Gastroesophageal sphincter (tissue), 4 donors: ENCODE data around the gene HIVEP3. TPM values are rescaled to one million over a fixed set of nuclear protein-coding genes. Genes with fewer than 3 reads are reported as not detected.
A peak's percentile ranks its signal among the peaks of the same experiment; 100 is the strongest.

Source experiments
- ATAC-seq: fragments of 150-250 bp; one replicate; pipeline ENCODE4 v1.9.1; 2016; ENCODE audit warnings: mild to moderate bottlenecking, moderate library complexity
- H3K27ac ChIP-seq, 4 donors: fragments of 200-600 bp; sonication (generic) in 3 of 4; 1 replicate in 3 of 4; 2 replicates in 1 of 4; pipeline ENCODE4 v1.5.1; 2016 to 2019
- H3K27me3 ChIP-seq: fragments of 200-600 bp; sonication (generic); one replicate; pipeline ENCODE4 v1.5.1; 2019
- H3K36me3 ChIP-seq, 2 donors: fragments of 200-600 bp; sonication (generic); one replicate each; pipeline ENCODE4 v1.5.1; 2019; ENCODE audit warnings: control low read depth in 1 of 2
- H3K4me1 ChIP-seq, 3 donors: fragments of 200-600 bp; sonication (generic); 1 replicate in 2 of 3; 2 replicates in 1 of 3; pipeline ENCODE4 v1.5.1; 2016 to 2019; ENCODE audit warnings: control low read depth in 2 of 3
- H3K4me3 ChIP-seq, 2 donors: fragments of 200-600 bp; sonication (generic); one replicate each; pipeline ENCODE4 v1.5.1; 2019; ENCODE audit warnings: mild to moderate bottlenecking in 1 of 2, moderate library complexity in 1 of 2
- H3K9me3 ChIP-seq, 3 donors: fragments of 200-600 bp; sonication (generic); one replicate each; pipeline ENCODE4 v1.5.1; 2017 to 2019; ENCODE audit warnings: control low read depth in 2 of 3
- EP300 ChIP-seq: sonication (generic); formaldehyde crosslinking; IDR thresholded peaks from one replicate; pipeline ENCODE4 v1.6.1; 2017; ENCODE audit warnings: antibody characterized with exemption, mild to moderate bottlenecking
- POLR2A ChIP-seq, 2 donors: fragments of 450-650 bp; IDR thresholded peaks; one replicate each; pipeline ENCODE4 v1.6.1; 2017; ENCODE audit warnings: antibody characterized with exemption in 2 of 2, mild to moderate bottlenecking in 2 of 2, moderate library complexity in 1 of 2
- POLR2AphosphoS5 ChIP-seq: sonication (generic); formaldehyde crosslinking; IDR thresholded peaks from one replicate; pipeline ENCODE4 v1.6.1; 2017; ENCODE audit warnings: antibody characterized with exemption
- WGBS, 2 donors: methylation state at CpG; one replicate each; pipeline ENCODE4 v1.1.5; 2018; ENCODE audit warnings: low coverage in 1 of 2; 5-methylcytosine and 5-hydroxymethylcytosine counted together
- total RNA-seq, 4 donors: library from RNA; depleted of rRNA; stranded (reverse); fragments of >200 nt; gene quantifications; one replicate each; pipeline ENCODE4 v1.1.0, GENCODE V29; 2016
- TF ChIP-seq, protein P1 (sequence below), 4 experiments: fragments of 200-600 bp in 2 of 4; fragments of 450-650 bp in 2 of 4; sonication (generic) in 1 of 4; IDR thresholded peaks; one replicate each; pipeline ENCODE4 v1.5.1; 2017 to 2019; ENCODE audit warnings: antibody characterized with exemption in 4 of 4, mild to moderate bottlenecking in 2 of 4, moderate library complexity in 2 of 4

HIVEP3 gene
- total RNA-seq, 4 donors from 2014 or later: 1.9 to 3.8 (median 2.8) TPM

DNA sequence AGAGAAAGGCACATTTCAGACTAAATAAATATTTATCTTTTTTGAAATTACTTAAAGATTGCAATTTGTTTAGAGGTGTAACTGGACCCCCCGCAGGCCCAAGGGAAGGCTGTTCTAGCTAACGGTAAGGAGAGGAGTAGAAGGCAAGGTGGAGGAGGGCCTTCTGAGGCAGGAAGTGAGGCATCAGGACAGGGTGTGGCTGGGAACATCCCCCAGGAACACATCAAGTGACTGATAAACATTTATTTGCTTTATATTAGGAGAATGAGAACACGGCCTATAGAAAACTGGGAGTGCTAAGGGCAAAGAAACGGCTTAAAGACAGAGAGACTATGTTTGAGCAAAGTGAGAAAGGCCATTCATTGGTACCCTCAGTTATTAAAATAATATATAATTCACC, 23.2 kb downstream of the HIVEP3 start:
- Histone ChIP-seq H3K27me3 (no peaks in the 10 kb centered on the region), H3K36me3 (no peaks in the 10 kb centered on the region), H3K4me3 (no peak overlapping the region), H3K9me3 (no peaks in the 10 kb centered on the region), H3K4me1 (peaks cover 0 to 41% (median 14%) of the 10 kb centered on the region in 3 donors), H3K27ac (no peak overlapping the region)
- WGBS, 2 donors: 84 to 94% methylated on average over 2 to 4 of the region's 4 CpGs
- ATAC-seq: no peak
- no peak for TF ChIP-seq EP300
- TF ChIP-seq POLR2A (IDR thresholded peaks at IDR 0.05): no peak
- no peak for TF ChIP-seq POLR2AphosphoS5
- TF ChIP-seq, protein P1, sequence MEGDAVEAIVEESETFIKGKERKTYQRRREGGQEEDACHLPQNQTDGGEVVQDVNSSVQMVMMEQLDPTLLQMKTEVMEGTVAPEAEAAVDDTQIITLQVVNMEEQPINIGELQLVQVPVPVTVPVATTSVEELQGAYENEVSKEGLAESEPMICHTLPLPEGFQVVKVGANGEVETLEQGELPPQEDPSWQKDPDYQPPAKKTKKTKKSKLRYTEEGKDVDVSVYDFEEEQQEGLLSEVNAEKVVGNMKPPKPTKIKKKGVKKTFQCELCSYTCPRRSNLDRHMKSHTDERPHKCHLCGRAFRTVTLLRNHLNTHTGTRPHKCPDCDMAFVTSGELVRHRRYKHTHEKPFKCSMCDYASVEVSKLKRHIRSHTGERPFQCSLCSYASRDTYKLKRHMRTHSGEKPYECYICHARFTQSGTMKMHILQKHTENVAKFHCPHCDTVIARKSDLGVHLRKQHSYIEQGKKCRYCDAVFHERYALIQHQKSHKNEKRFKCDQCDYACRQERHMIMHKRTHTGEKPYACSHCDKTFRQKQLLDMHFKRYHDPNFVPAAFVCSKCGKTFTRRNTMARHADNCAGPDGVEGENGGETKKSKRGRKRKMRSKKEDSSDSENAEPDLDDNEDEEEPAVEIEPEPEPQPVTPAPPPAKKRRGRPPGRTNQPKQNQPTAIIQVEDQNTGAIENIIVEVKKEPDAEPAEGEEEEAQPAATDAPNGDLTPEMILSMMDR (IDR thresholded peaks at IDR 0.05): no peak

DNA sequence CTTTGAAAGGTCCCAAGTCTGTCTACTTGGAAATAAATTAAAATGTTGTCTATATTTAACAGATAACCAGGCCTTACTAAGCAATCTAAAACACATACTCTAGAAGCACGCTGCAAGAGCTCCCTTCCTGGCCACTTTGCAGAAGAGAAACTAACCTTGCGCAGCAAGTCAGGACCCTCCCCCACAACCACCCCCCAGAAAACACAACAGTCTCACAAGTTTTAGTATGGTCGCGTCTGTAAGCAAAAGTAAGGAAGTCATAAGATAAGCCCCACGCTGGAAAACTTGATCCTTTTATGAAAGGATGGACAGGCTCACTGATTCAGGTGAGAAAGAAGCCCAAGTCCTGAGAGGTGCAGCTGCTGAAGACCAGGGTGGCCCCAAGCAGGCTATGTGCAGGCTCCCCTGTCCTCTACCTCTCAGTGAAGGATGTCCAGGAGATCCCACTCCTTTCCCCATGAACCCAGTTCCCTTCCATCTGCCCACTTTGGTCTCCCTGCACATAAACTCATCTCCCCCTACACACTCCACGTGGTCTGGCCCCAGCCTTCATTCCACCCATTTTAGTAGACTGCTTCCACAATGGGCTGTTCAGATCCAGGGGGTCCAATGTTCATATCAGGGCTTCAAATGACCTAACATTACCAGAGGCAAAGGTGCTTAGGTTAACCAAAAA, 23.8 kb downstream of the HIVEP3 start:
- Histone ChIP-seq H3K27ac (peak overlapping the region in 1 of 4 donors; percentile 57), H3K4me3 (no peak overlapping the region), H3K9me3 (no peaks in the 10 kb centered on the region), H3K27me3 (no peaks in the 10 kb centered on the region), H3K4me1 (peaks cover 0 to 47% (median 15%) of the 10 kb centered on the region in 3 donors), H3K36me3 (no peaks in the 10 kb centered on the region)
- ATAC-seq: no peak
- TF ChIP-seq POLR2AphosphoS5: no peak
- no peak for TF ChIP-seq POLR2A (IDR thresholded peaks at IDR 0.05)
- TF ChIP-seq, protein P1 (IDR thresholded peaks at IDR 0.05): no peak
- TF ChIP-seq EP300: no peak
- WGBS, 2 donors: 64 to 88% methylated on average over 4 to 6 of the region's 6 CpGs

DNA sequence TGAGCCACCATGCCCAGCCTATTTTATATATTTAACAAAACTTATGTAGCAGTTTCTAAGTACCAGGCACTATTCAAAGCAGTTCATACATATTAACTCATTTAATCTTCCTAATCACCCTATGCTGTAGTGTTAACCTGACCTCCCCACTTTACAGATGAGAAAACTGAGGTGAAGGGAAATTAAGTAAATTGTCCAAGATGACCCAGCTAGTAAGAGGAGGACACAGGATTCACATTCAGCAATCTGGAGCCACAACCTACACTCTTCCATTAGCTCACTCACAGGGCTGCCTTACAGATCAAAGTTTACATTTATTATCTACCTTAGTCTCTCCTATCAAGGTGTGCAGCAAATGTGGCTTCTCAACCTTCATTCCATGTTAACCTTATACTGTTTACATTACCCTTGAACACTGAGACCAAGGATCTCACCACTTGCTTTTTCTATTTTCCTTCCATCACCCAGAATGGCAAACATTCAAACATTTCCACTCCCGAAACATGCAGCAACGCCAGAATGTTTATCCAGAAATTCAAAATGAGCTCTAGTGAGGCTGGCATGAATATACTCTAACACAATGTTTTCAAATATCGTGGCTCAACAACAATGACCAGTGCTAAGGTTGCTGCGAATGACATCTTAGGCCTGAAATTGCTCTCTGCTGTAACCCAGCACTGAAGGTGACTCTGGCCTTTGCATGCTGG, 24.5 kb downstream of the HIVEP3 start:
- no peaks in the 10 kb centered on the region for H3K9me3 ChIP-seq
- TF ChIP-seq, protein P1 (IDR thresholded peaks at IDR 0.05): no peak
- no peak for TF ChIP-seq POLR2A (IDR thresholded peaks at IDR 0.05)
- TF ChIP-seq POLR2AphosphoS5: no peak
- no peak for TF ChIP-seq EP300
- peaks cover 0 to 47% (median 15%) of the 10 kb centered on the region in 3 donors for H3K4me1 ChIP-seq
- no peak overlapping the region for H3K4me3 ChIP-seq
- 17 to 25% methylated on average over 4 of the region's 4 CpGs for WGBS, 2 donors
- H3K27ac ChIP-seq: peak overlapping the region in 1 of 4 donors; percentile 57
- no peaks in the 10 kb centered on the region for H3K36me3 ChIP-seq
- no peaks in the 10 kb centered on the region for H3K27me3 ChIP-seq
- ATAC-seq: no peak

DNA sequence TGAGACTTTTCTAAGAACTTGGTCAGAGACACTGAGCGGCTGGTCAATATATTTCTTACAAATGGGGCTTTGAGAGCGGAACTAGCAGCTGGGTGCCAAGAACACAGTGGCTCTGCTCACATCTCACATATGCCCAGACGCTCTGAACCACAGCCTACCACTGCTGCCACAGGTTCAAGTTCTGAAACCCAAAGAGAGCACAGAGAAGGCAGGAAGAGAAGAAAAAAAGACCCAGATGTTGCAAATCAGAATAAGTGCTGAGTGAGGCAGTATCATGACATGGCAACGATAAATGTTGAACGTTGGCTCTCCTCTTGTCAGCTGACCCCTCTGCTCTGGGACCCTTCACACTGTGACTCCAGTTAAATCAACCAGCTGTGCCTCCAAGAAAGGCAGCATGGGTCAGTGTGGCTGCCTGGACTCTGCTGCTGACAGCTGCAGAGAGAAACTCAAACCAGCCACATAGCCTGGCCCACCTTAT, 26.4 kb downstream of the HIVEP3 start:
- TF ChIP-seq POLR2A (IDR thresholded peaks at IDR 0.05) (no peak), EP300 (no peak), POLR2AphosphoS5 (no peak)
- TF ChIP-seq, protein P1 (IDR thresholded peaks at IDR 0.05): no peak
- Histone ChIP-seq H3K4me1 (peaks cover 0 to 47% (median 15%) of the 10 kb centered on the region in 3 donors), H3K9me3 (no peaks in the 10 kb centered on the region), H3K27ac (no peak overlapping the region), H3K36me3 (no peaks in the 10 kb centered on the region), H3K4me3 (no peak overlapping the region), H3K27me3 (no peaks in the 10 kb centered on the region)
- WGBS, 2 donors: 66 to 100% methylated on average over 3 to 5 of the region's 5 CpGs
- ATAC-seq: no peak
